SIG-M5 treated with dmso at 0.1 percent for 504 hours (cell line): ENCODE measurements around the gene PAK4.
"Not testable (repeated sequence)": the region's sequence is repeated elsewhere in the genome, so short reads cannot be mapped to it uniquely, and the experiment has no call there.

Experiments
- DNase-seq: peaks from one replicate; lab custom pipeline; 2025; ENCODE audit not compliant: unreplicated experiment; lab: John Stamatoyannopoulos, UW

The PAK4 gene

GRCh38 chr19:39202998-39203355 lies 77.4 kb downstream of the PAK4 start:
- DNase-seq: no peak

DNA sequence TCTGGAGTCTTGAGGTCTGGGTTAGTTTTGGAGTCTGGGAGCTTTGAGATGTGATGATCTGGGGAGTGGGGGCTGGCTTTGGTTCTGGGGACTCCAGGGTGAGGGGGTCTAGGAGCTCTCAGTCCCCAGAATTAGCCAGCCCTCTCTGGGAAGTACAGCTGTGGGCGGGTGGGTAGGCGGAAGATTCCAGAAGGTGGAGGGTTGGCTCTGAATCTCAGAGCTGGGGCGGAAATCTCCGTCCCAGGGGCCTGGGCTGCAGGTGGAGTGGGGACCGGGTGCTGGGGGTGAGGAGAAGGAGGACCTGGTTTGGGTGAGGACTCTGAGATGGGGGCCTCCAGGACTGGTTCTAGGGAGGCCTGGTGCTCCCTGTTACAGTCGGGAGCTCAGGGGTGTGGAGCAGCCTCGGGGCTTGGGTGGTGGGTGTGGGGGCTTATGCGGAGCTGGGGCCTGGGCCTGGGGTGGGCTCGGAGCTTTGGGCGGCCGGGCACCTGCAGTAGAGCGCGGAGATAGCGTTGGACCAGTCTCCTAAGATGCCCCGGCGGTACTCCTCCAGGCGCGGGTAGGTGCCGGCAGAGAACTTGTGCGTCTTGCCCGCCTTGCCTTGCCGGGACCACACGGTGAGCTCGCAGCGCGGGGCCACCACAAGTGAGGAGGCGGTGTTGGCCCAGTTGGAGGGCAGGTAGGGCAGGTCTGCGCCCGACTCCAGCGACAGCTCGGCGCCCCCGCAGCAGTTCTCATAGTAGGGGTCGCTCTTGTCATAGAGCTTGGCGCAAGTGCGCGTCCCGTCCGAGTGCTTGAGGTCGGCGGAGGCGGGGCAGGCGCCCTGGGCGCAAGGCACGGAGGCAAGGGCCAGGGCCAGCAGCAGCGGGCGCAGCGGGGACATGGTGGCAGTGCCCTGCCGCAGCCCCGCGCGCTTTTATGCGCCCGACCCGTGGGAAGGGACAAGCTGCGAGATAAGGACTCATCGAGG lies 78.1 kb downstream of the PAK4 start, which contains the start of gene SYCN:
TSS of gene SYCN (minus strand) at position 892 of the 970 bp plus-strand sequence. CDS start at position 883, 9 bp downstream.
- DNase-seq: no peak

DNA sequence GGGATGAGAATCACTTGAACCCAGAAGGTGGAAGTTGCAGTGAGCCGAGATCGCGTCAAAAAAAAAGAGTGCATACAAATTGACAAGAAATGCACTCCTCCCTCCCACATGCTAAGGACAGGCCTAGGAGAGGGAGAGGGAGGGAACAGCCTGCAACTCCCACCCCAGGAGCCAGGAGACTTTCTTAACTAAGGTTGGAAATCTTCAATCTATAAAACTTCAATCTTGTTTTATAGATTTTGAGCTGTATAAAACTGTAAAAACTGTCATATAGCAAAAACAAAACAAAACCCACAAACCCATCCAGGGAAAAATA lies 79.8 kb downstream of the PAK4 start:
- no peak for DNase-seq

GRCh38 chr19:39206122-39206521 lies 80.5 kb downstream of the PAK4 start:
- DNase-seq: no peak

- DNase-seq: no peak
Observed at GRCh38 chr19:39207293-39207836, 81.8 kb downstream of the PAK4 start.

GRCh38 chr19:39208175-39208795 lies 82.7 kb downstream of the PAK4 start:
- DNase-seq: no peak

GRCh38 chr19:39209196-39209595 lies 83.6 kb downstream of the PAK4 start:
- no peak for DNase-seq

DNA sequence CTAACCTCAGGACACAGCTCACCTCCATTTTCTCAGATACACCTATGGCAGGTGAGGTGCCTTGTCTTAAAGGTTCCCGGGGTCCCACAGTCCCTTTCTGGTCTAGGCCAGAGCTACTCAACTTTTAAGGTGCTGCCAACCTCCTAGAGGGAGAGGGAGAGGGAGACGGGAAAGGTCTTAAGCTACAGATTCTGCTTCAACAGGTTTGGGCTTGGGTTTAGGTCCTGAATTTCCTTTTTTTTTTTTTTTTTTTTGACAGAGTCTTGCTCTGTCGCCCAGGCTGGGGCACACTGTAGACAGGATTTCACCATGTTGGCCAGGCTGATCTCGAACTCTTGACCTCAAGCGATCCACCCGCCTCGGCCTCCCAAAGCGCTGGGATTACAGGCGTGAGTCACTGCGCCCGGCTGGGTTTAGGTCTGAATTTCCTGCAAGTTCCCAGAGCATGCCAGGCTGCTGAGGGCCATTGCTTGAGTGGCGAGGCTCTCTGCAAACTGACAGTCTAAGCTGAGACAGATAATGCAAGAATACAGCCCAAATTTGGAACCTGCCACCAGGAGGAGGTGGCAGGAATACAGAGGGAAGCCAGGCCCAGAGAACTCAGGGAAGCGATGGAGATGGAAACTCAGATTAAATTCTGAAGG lies 86.3 kb downstream of the PAK4 start:
- DNase-seq: no peak

DNA sequence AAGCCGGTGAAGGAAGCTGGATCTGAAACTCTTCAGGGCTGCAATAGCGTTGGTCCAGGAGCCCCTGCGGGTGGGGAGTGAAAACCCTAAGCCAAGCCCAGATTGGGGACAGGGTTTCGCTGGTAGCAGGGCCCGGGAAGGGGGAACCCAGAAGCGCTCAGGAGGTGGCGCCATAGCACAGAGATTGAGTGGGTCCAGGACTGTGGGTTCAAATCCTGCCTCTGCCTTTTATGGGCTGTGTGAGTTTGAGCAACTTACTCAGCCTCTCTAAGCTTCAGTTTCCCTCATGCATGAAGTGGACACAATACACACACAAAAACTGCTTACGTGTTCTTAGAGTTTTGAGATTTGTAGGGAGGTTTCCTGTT lies 86.8 kb downstream of the PAK4 start:
- DNase-seq: no peak

- not testable (repeated sequence) for DNase-seq
Observed at GRCh38 chr19:39215323-39215722, 89.7 kb downstream of the PAK4 start.

- DNase-seq: no peak
Observed at GRCh38 chr19:39217094-39217493, 91.5 kb downstream of the PAK4 start.

DNA sequence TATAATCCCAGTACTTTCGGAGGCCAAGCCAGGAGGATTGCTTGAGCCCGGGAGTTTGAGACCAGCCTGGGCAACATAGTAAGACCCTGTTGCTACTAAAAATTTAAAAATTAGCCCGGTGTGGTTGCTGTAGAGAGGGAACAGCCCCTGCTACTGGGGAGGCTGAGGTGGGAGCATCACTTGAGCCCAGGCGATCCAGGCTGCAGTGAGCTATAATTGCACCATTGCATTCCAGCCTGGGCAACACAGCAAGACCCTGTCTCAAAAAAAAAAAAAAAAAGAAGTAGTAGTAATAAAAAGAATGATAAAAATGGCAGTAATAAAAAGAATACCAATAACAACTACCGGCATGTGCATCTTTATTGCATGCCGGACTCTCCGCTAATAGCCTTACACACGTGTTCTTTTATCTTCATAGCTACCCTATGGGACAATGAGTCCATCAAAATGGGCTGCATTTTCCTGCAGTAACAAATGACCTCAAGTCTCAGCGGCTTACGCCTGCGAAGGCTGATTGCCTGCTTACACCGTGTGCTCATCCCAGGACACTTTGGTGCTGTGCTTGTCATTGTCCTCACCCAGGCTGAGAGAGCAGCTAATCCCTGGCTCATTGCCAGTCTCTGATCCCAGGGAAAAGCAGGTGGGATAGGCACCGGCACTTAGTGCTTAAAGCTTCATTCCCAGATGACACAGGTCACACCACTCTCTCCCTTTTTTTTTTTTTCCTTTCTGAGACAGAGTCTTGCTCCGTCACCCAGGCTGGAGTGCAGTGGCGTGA lies 92.8 kb downstream of the PAK4 start:
- DNase-seq: no peak

DNA sequence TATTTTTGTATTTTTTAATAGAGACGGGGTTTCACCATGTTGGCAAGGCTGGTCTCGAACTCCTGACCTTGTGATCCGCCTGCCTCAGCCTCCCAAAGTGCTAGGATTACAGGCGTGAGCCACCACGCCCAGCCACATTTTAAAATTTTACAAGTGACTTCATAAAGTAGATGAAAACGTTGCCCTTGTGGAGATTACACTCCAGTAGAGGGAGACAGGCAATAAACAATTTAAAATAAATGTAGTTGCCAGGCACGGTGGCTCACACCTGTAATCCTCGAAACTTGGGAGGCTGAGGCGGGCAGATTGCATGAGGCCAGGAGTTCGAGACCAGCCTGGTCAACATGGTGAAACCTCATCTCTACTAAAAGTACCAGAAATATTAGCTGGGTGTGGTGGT lies 93.5 kb downstream of the PAK4 start:
- not testable (repeated sequence) for DNase-seq

- DNase-seq: peak; percentile 15
Observed at GRCh38 chr19:39223703-39224279, 98.2 kb downstream of the PAK4 start.

DNA sequence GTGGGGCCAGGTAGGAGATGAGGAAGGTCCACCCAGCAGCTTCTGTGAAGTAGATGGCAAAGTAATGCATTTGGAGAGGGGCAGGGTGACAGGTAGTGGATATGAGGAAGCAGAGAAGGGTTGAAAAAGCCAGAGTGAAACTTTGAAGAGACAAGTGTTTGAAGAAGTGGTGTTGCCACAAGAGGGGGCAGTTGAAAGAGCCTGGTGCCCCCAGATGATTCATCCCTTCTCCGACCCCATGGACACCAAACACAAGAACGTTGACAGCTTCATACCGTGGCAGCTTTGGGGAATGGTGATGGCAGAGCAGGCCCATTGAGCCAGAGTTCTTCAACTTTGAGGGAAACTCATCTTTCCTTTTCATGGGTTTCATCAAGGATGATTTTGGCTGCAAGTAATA lies 99.3 kb downstream of the PAK4 start:
- DNase-seq: peak; percentile 37
